Measurements from ENCODE around the gene RPLP2. TPM values are rescaled to one million over a fixed set of nuclear protein-coding genes. Genes with fewer than 3 reads are reported as not detected.

Gene RPLP2
- total and polyA plus RNA-seq, 5 donors from 2014 or later: 2,313 to 3,705 (median 2,852) TPM

- H3K4me1 Mint-ChIP-seq: peaks cover 0 to 42% (median 5%) of the 10 kb centered on the region in 4 donors
- no peaks in the 10 kb centered on the region for H3K27me3 Mint-ChIP-seq
- H3K36me3 ChIP-seq (ENCODE audit: control insufficient read depth, insufficient read depth, low read length): no peaks in the 10 kb centered on the region
- H3K27me3 ChIP-seq (ENCODE audit: control insufficient read depth, insufficient read depth, low read length): no peaks in the 10 kb centered on the region
- no peaks in the 10 kb centered on the region for H3K9me3 ChIP-seq (ENCODE audit: control insufficient read depth in 2 of 2, low read length in 2 of 2)
- DNase-seq: peak; percentile 90 to 93 (median 90)
- ATAC-seq (ENCODE audit: low read depth in 2 of 2): peak; percentile 86
- peak within 1 kb of the TSS in 2 of 3 donors; percentile 83 to 84 for H3K27ac Mint-ChIP-seq
- no peaks in the 10 kb centered on the region for H3K9me3 Mint-ChIP-seq
- H3K4me1 ChIP-seq (ENCODE audit: control insufficient read depth, insufficient read depth, low read length, poor library complexity, severe bottlenecking): peaks cover 30% of the 10 kb centered on the region
- H3K27ac ChIP-seq (ENCODE audit: insufficient read depth, low read length, poor library complexity, severe bottlenecking): peak within 1 kb of the TSS; percentile 66
- H3K4me3 Mint-ChIP-seq: peak within 1 kb of the TSS; percentile 82 to 93 (median 89)
- no peaks in the 10 kb centered on the region for H3K36me3 Mint-ChIP-seq
- H3K4me3 ChIP-seq (ENCODE audit: low read depth, low read length): peak within 1 kb of the TSS; percentile 32
These were observed 32.2 kb upstream of the RPLP2 start, which contains the start of gene GATD1 for GRCh38 chr11:777288-778255. Gene GATD1, minus strand, starts transcription at chr11:777487. Its CDS starts 25 bp downstream, at chr11:777462.

GRCh38 chr11:778976-779954 lies 30.5 kb upstream of the RPLP2 start:
- Mint-ChIP-seq H3K4me1 (peaks cover 0 to 43% (median 5%) of the 10 kb centered on the region in 4 donors), H3K27ac (peak overlapping the region in 1 of 3 donors; percentile 20), H3K27me3 (no peaks in the 10 kb centered on the region)

GRCh38 chr11:779955-780532 lies 29.7 kb upstream of the RPLP2 start:
- no peaks in the 10 kb centered on the region for H3K27me3 ChIP-seq (ENCODE audit: control insufficient read depth, insufficient read depth, low read length)
- no peak overlapping the region for H3K27ac ChIP-seq (ENCODE audit: insufficient read depth, low read length, poor library complexity, severe bottlenecking)
- H3K4me1 ChIP-seq (ENCODE audit: control insufficient read depth, insufficient read depth, low read length, poor library complexity, severe bottlenecking): peaks cover 30% of the 10 kb centered on the region
- H3K36me3 ChIP-seq (ENCODE audit: control insufficient read depth, insufficient read depth, low read length): no peaks in the 10 kb centered on the region
- no peak overlapping the region for H3K27ac Mint-ChIP-seq
- no peaks in the 10 kb centered on the region for H3K36me3 Mint-ChIP-seq
- H3K4me1 Mint-ChIP-seq: peaks cover 0 to 39% (median 6%) of the 10 kb centered on the region in 4 donors
- DNase-seq (no peak), ATAC-seq (ENCODE audit: low read depth in 2 of 2) (no peak)
- H3K4me3 ChIP-seq (ENCODE audit: low read depth, low read length): no peak overlapping the region
- H3K9me3 ChIP-seq (ENCODE audit: control insufficient read depth in 2 of 2, low read length in 2 of 2): no peaks in the 10 kb centered on the region
- peak overlapping the region in 3 of 4 donors; percentile 43 to 67 (median 44) for H3K4me3 Mint-ChIP-seq
- H3K9me3 Mint-ChIP-seq: no peaks in the 10 kb centered on the region
- H3K27me3 Mint-ChIP-seq: no peaks in the 10 kb centered on the region

More at GRCh38 chr11:778976-779954, 30.5 kb upstream of the RPLP2 start:
- Histone ChIP-seq H3K36me3 (ENCODE audit: control insufficient read depth, insufficient read depth, low read length) (no peaks in the 10 kb centered on the region), H3K27me3 (ENCODE audit: control insufficient read depth, insufficient read depth, low read length) (no peaks in the 10 kb centered on the region), H3K9me3 (ENCODE audit: control insufficient read depth in 2 of 2, low read length in 2 of 2) (no peaks in the 10 kb centered on the region), H3K27ac (ENCODE audit: insufficient read depth, low read length, poor library complexity, severe bottlenecking) (no peak overlapping the region), H3K4me1 (ENCODE audit: control insufficient read depth, insufficient read depth, low read length, poor library complexity, severe bottlenecking) (peaks cover 30% of the 10 kb centered on the region), H3K4me3 (ENCODE audit: low read depth, low read length) (no peak overlapping the region)
- no peak for DNase-seq
- Mint-ChIP-seq H3K9me3 (no peaks in the 10 kb centered on the region), H3K4me3 (peak overlapping the region; percentile 10 to 48 (median 40)), H3K36me3 (no peaks in the 10 kb centered on the region)
- no peak for ATAC-seq (ENCODE audit: low read depth in 2 of 2)

- H3K27ac Mint-ChIP-seq: no peak overlapping the region
- peaks cover 0 to 31% (median 4%) of the 10 kb centered on the region in 4 donors for H3K4me1 Mint-ChIP-seq
- no peaks in the 10 kb centered on the region for H3K9me3 ChIP-seq (ENCODE audit: control insufficient read depth in 2 of 2, low read length in 2 of 2)
- H3K36me3 Mint-ChIP-seq: no peaks in the 10 kb centered on the region
- no peaks in the 10 kb centered on the region for H3K9me3 Mint-ChIP-seq
- H3K4me3 ChIP-seq (ENCODE audit: low read depth, low read length): no peak overlapping the region
- ATAC-seq (ENCODE audit: low read depth in 2 of 2): no peak
- H3K4me1 ChIP-seq (ENCODE audit: control insufficient read depth, insufficient read depth, low read length, poor library complexity, severe bottlenecking): peaks cover 14% of the 10 kb centered on the region
- no peaks in the 10 kb centered on the region for H3K27me3 ChIP-seq (ENCODE audit: control insufficient read depth, insufficient read depth, low read length)
- no peak for DNase-seq
- no peak overlapping the region for H3K27ac ChIP-seq (ENCODE audit: insufficient read depth, low read length, poor library complexity, severe bottlenecking)
- H3K27me3 Mint-ChIP-seq: no peaks in the 10 kb centered on the region
- H3K4me3 Mint-ChIP-seq: no peak overlapping the region
- H3K36me3 ChIP-seq (ENCODE audit: control insufficient read depth, insufficient read depth, low read length): no peaks in the 10 kb centered on the region
These were observed 27.2 kb upstream of the RPLP2 start for GRCh38 chr11:782264-783174.

DNA sequence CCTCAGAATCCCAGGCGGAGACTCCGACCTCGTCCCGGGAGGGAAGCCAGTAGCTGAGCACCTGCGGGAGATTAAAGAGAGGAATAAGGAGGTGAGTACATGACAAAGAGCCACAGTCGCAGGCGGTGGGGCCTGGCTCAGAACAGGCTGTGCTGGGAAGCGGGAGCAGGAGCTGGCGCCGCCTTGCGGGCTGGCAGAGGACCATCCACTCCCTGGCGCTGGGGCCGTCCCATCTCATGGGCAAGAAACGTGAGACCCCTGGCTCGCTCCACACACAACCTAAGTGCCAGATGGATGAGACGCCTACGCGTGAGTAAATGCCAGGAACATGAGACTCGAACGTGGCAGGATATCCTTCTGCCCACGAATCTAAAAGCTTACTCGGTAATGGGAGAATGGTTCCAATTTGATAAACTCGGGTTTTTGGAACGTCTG lies 26.2 kb upstream of the RPLP2 start:
- no peak overlapping the region for H3K27ac Mint-ChIP-seq
- DNase-seq (peak in 1 of 3 donors; percentile 29), ATAC-seq (ENCODE audit: low read depth in 2 of 2) (peak in 1 of 2 donors; percentile 51)
- H3K9me3 Mint-ChIP-seq: no peaks in the 10 kb centered on the region
- no peak overlapping the region for H3K27ac ChIP-seq (ENCODE audit: insufficient read depth, low read length, poor library complexity, severe bottlenecking)
- H3K36me3 Mint-ChIP-seq: no peaks in the 10 kb centered on the region
- H3K36me3 ChIP-seq (ENCODE audit: control insufficient read depth, insufficient read depth, low read length): no peaks in the 10 kb centered on the region
- peaks cover 15% of the 10 kb centered on the region for H3K4me1 ChIP-seq (ENCODE audit: control insufficient read depth, insufficient read depth, low read length, poor library complexity, severe bottlenecking)
- H3K4me3 Mint-ChIP-seq: no peak overlapping the region
- H3K4me3 ChIP-seq (ENCODE audit: low read depth, low read length): no peak overlapping the region
- H3K4me1 Mint-ChIP-seq: peaks cover 0 to 33% (median 4%) of the 10 kb centered on the region in 4 donors
- H3K27me3 Mint-ChIP-seq: no peaks in the 10 kb centered on the region
- no peaks in the 10 kb centered on the region for H3K27me3 ChIP-seq (ENCODE audit: control insufficient read depth, insufficient read depth, low read length)
- H3K9me3 ChIP-seq (ENCODE audit: control insufficient read depth in 2 of 2, low read length in 2 of 2): no peaks in the 10 kb centered on the region

DNA sequence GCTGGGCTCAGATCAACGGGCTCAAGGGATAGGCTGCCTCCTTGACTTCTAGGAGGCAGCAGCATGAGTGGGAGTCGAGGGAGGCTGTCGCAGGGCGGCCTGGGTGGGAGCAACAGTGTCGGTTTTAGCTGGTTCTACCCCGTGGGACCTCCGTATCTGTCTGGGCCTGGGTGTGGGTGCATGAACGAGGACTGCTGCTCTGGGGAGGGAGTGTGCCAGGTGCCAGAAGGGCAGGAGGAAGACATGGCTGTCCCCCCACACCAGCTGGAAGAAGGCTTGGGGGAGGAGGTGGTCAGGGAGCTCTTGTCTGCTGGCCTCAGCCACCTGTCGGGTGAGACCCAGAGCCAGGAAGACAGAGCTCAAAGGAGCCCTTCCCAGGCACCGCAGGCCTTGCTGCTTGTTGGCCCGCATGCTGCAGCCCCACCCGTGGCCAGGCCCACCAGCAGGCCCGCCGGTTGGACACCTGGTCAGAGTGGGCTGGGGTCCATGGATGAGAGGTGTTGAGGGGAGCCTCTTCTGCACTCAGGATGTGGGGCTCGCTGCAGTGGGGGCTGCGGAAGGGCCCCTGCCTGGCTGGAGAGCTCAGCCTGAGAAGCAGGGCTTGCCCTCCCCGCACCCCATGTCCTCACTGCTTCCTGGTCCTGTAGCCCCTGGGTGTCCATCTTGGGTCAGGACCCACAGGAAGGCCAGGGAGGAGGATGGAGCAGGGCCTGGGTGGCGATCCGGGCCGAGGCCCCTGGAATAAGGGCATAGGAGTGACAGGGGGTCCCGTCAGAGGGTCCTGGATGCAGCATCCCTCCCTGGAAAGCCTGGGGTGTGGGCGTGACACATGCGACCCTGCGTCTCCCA lies 23.3 kb upstream of the RPLP2 start:
- H3K9me3 ChIP-seq (ENCODE audit: control insufficient read depth in 2 of 2, low read length in 2 of 2): no peaks in the 10 kb centered on the region
- peaks cover 17% of the 10 kb centered on the region for H3K4me1 ChIP-seq (ENCODE audit: control insufficient read depth, insufficient read depth, low read length, poor library complexity, severe bottlenecking)
- no peaks in the 10 kb centered on the region for H3K36me3 ChIP-seq (ENCODE audit: control insufficient read depth, insufficient read depth, low read length)
- Mint-ChIP-seq H3K27me3 (no peaks in the 10 kb centered on the region), H3K9me3 (no peaks in the 10 kb centered on the region), H3K27ac (no peak overlapping the region), H3K4me1 (peaks cover 0 to 24% (median 4%) of the 10 kb centered on the region in 4 donors), H3K36me3 (no peaks in the 10 kb centered on the region), H3K4me3 (peak overlapping the region in 1 of 4 donors; percentile 41)
- H3K4me3 ChIP-seq (ENCODE audit: low read depth, low read length): no peak overlapping the region
- no peak overlapping the region for H3K27ac ChIP-seq (ENCODE audit: insufficient read depth, low read length, poor library complexity, severe bottlenecking)
- H3K27me3 ChIP-seq (ENCODE audit: control insufficient read depth, insufficient read depth, low read length): no peaks in the 10 kb centered on the region
- DNase-seq: no peak
- no peak for ATAC-seq (ENCODE audit: low read depth in 2 of 2)

All from CD4-positive, CD25-positive, alpha-beta regulatory T cell (primary cell).